D721Med (cell line): ENCODE results near the gene OSBPL10.
A peak's percentile ranks its signal among the peaks of the same experiment; 100 is the strongest.

Experiments used
- DNase-seq: peaks from one replicate; pipeline ENCODE4 v3.0.0; 2011; ENCODE audit warnings: low spot score; ENCODE audit not compliant: insufficient read length
- FAIRE-seq: peaks from 2 replicates; lab custom pipeline; 2011; peaks lifted over from hg19 to GRCh38; lab: Jason Lieb, UNC
- CTCF ChIP-seq: IDR thresholded peaks from 2 replicates; pipeline ENCODE4 v1.5.1; 2012; ENCODE audit warnings: mild to moderate bottlenecking, control low read depth; ENCODE audit not compliant: insufficient read depth; ENCODE audit errors: missing control alignments

The OSBPL10 gene

GRCh38 chr3:31616711-31617110 is 364.4 kb downstream of the OSBPL10 start:
- TF ChIP-seq CTCF, result no peak
- FAIRE-seq (peak; percentile 11), DNase-seq (no peak)

GRCh38 chr3:31615071-31615875 is 365.8 kb downstream of the OSBPL10 start:
- DNase-seq (no peak), FAIRE-seq (no peak)
- TF ChIP-seq CTCF, result no peak

- DNase-seq (no peak), FAIRE-seq (no peak)
- TF ChIP-seq CTCF, result no peak
Measured at GRCh38 chr3:31614162-31614921, 366.7 kb downstream of the OSBPL10 start.

- FAIRE-seq, result no peak
- no peak for TF ChIP-seq CTCF
- no peak for DNase-seq
Measured at GRCh38 chr3:31613654-31614053, 367.4 kb downstream of the OSBPL10 start.

- no peak for TF ChIP-seq CTCF
- FAIRE-seq, result no peak
- no peak for DNase-seq
Measured at GRCh38 chr3:31613177-31613576, 367.9 kb downstream of the OSBPL10 start.
